H1 (cell line): Measurements from ENCODE around the gene ZNFX1. TPM values are rescaled to one million over a fixed set of nuclear protein-coding genes. Genes with fewer than 3 reads are reported as not detected.
A peak's percentile ranks its signal among the peaks of the same experiment; 100 is the strongest.

Source experiments
- CTCF ChIA-PET: fragments of 300-600 bp; sonication (Branson Sonifier 250); formaldehyde crosslinking; loops from one replicate; lab custom pipeline; 2021; ENCODE audit not compliant: partially characterized antibody; lab: Charles Lee
- POLR2A ChIA-PET: fragments of 300-600 bp; sonication (Branson Sonifier 250); formaldehyde crosslinking; loops from one replicate; lab custom pipeline; 2021; ENCODE audit warnings: inconsistent platforms; ENCODE audit not compliant: partially characterized antibody; lab: Charles Lee
- DNase-seq, 2 experiments: peaks; one replicate each; pipeline versions ENCODE4 v3.0.0 to v3.0.0-alpha.2; 2010 to 2022; ENCODE audit warnings: low spot score in 2 of 2, low read depth in 1 of 2, mixed read lengths in 1 of 2
- FAIRE-seq: peaks from 2 replicates; lab custom pipeline; 2011; peaks lifted over from hg19 to GRCh38; lab: Jason Lieb, UNC
- H2AFZ ChIP-seq: 2 replicates; pipeline ENCODE4 v1.8.1; 2012; ENCODE audit warnings: low read length, inconsistent platforms
- H2AK5ac ChIP-seq: 2 replicates; pipeline ENCODE4 v1.6.1; 2013; ENCODE audit warnings: low read depth, low read length
- H2BK120ac ChIP-seq: replicated peaks from 2 replicates; pipeline ENCODE3; 2013; ENCODE audit warnings: low read depth, low read length, inconsistent platforms
- H2BK12ac ChIP-seq: 2 replicates; pipeline ENCODE4 v1.6.1; 2013; ENCODE audit warnings: low read depth, low read length
- H2BK15ac ChIP-seq: 2 replicates; pipeline ENCODE4 v1.6.1; 2013; ENCODE audit warnings: low read length
- H2BK20ac ChIP-seq: 2 replicates; pipeline ENCODE4 v1.6.1; 2013; ENCODE audit warnings: low read length
- H2BK5ac ChIP-seq: 2 replicates; pipeline ENCODE4 v1.6.1; 2013; ENCODE audit warnings: low read depth, low read length
- H3K14ac ChIP-seq: 2 replicates; pipeline ENCODE4 v1.6.1; 2013; ENCODE audit warnings: inconsistent platforms; ENCODE audit not compliant: insufficient read length
- H3K18ac ChIP-seq: 2 replicates; pipeline ENCODE4 v1.6.1; 2013; ENCODE audit warnings: low read length; ENCODE audit errors: extremely low read depth
- H3K23ac ChIP-seq: 2 replicates; pipeline ENCODE4 v1.6.1; 2013; ENCODE audit warnings: inconsistent platforms; ENCODE audit not compliant: insufficient read length
- H3K23me2 ChIP-seq: 2 replicates; pipeline ENCODE4 v1.6.1; 2013; ENCODE audit warnings: low read depth, low read length
- H3K27ac ChIP-seq: 2 replicates; pipeline ENCODE4 v1.6.1; 2011; ENCODE audit warnings: low read depth, low read length, inconsistent platforms
- H3K27me3 ChIP-seq, 4 experiments: replicated peaks in 1 of 4; 1 replicate in 1 of 4; 2 replicates in 3 of 4; pipeline versions ENCODE4 v1.6.1 to v1.8.1; 2011 to 2013; ENCODE audit warnings: low read length in 3 of 4, mild to moderate bottlenecking in 3 of 4, inconsistent platforms in 2 of 4, mixed read lengths in 2 of 4, moderate library complexity in 1 of 4; ENCODE audit not compliant: control insufficient read depth in 3 of 4, insufficient read depth in 3 of 4; ENCODE audit errors: extremely low read depth in 1 of 4
- H3K36me3 ChIP-seq, 4 experiments: 2 replicates each; pipeline versions ENCODE4 v1.6.1 to v1.8.1; 2011 to 2013; ENCODE audit warnings: mild to moderate bottlenecking in 4 of 4, low read length in 3 of 4, moderate library complexity in 2 of 4, control low read depth in 1 of 4, inconsistent platforms in 1 of 4; ENCODE audit not compliant: insufficient read depth in 4 of 4, control insufficient read depth in 2 of 4
- H3K4ac ChIP-seq: replicated peaks from 2 replicates; pipeline ENCODE3; 2013; ENCODE audit warnings: low read length, low read depth, mixed read lengths, inconsistent platforms; ENCODE audit not compliant: insufficient read length
- H3K4me1 ChIP-seq, 4 experiments: replicated peaks in 1 of 4; 1 replicate in 1 of 4; 2 replicates in 3 of 4; pipeline versions ENCODE4 v1.6.1 to v1.8.1; 2011 to 2013; ENCODE audit warnings: low read length in 3 of 4, inconsistent platforms in 2 of 4, mixed read lengths in 1 of 4; ENCODE audit not compliant: insufficient read depth in 4 of 4, control insufficient read depth in 3 of 4
- H3K4me2 ChIP-seq, 2 experiments: 2 replicates each; pipeline versions ENCODE4 v1.6.1 to v1.8.1; 2011 to 2013; ENCODE audit warnings: low read depth in 2 of 2, low read length in 2 of 2, control low read depth in 1 of 2, inconsistent platforms in 1 of 2, mild to moderate bottlenecking in 1 of 2; ENCODE audit not compliant: insufficient read depth in 1 of 2
- H3K4me3 ChIP-seq, 4 experiments: fragments of 200-600, 300-600 bp in 1 of 4; sonication (generic), shearing (Covaris generic), sonication (Bioruptor Twin) in 1 of 4; 2 replicates each; pipeline versions ENCODE4 v1.5.1 to v1.8.1; 2011 to 2016; ENCODE audit warnings: low read length in 4 of 4, low read depth in 3 of 4, control low read depth in 2 of 4, inconsistent platforms in 2 of 4, mild to moderate bottlenecking in 2 of 4, mixed read lengths in 1 of 4, moderate library complexity in 1 of 4; ENCODE audit not compliant: insufficient read depth in 2 of 4; ENCODE audit errors: extremely low read depth in 1 of 4
- H3K56ac ChIP-seq: replicated peaks from 2 replicates; pipeline ENCODE3; 2013; ENCODE audit warnings: low read depth, mild to moderate bottlenecking, mixed read lengths, low read length, inconsistent platforms; ENCODE audit not compliant: insufficient read length
- H3K79me1 ChIP-seq: 2 replicates; pipeline ENCODE4 v1.6.1; 2013; ENCODE audit warnings: low read depth, low read length, control low read depth
- H3K79me2 ChIP-seq, 2 experiments: 2 replicates each; pipeline versions ENCODE4 v1.6.1 to v1.8.1; 2012 to 2013; ENCODE audit warnings: low read length in 2 of 2, mild to moderate bottlenecking in 2 of 2, inconsistent platforms in 1 of 2; ENCODE audit not compliant: insufficient read depth in 2 of 2, control insufficient read depth in 1 of 2
- H3K9ac ChIP-seq, 4 experiments: replicated peaks in 1 of 4; 1 replicate in 1 of 4; 2 replicates in 3 of 4; pipeline versions ENCODE4 v1.6.1 to v1.8.1; 2011 to 2013; ENCODE audit warnings: low read depth in 3 of 4, low read length in 3 of 4, control low read depth in 2 of 4, mild to moderate bottlenecking in 2 of 4, moderate library complexity in 2 of 4, inconsistent platforms in 1 of 4; ENCODE audit errors: extremely low read depth in 1 of 4
- H3K9me3 ChIP-seq, 2 experiments: 2 replicates each; pipeline versions ENCODE4 v1.6.1 to v1.8.1; 2012 to 2013; ENCODE audit warnings: mild to moderate bottlenecking in 2 of 2, moderate library complexity in 2 of 2, control low read depth in 1 of 2, inconsistent platforms in 1 of 2, low read depth in 1 of 2, low read length in 1 of 2, mixed read lengths in 1 of 2; ENCODE audit not compliant: insufficient read depth in 2 of 2
- H4K20me1 ChIP-seq, 2 experiments: replicated peaks in 1 of 2; 2 replicates each; pipeline versions ENCODE3 to v1.8.1; 2011 to 2013; ENCODE audit warnings: inconsistent platforms in 2 of 2, low read length in 2 of 2, mild to moderate bottlenecking in 1 of 2; ENCODE audit not compliant: insufficient read depth in 2 of 2, control insufficient read depth in 1 of 2
- H4K5ac ChIP-seq: 2 replicates; pipeline ENCODE4 v1.6.1; 2013; ENCODE audit warnings: low read length, low read depth, mixed read lengths, inconsistent platforms; ENCODE audit not compliant: insufficient read length
- H4K8ac ChIP-seq: 2 replicates; pipeline ENCODE4 v1.8.0; 2013; ENCODE audit warnings: mild to moderate bottlenecking, moderate library complexity, low read length, inconsistent platforms; ENCODE audit not compliant: insufficient read depth; ENCODE audit errors: extremely low read depth
- H4K91ac ChIP-seq: replicated peaks from 2 replicates; pipeline ENCODE3; 2013; ENCODE audit warnings: low read length, mixed read lengths, inconsistent platforms; ENCODE audit not compliant: insufficient read length
- BRCA1 ChIP-seq: IDR thresholded peaks from 2 replicates; pipeline ENCODE4 v1.6.1; 2012; ENCODE audit warnings: low read depth, low read length, improper control_type of control experiment
- CBX8 ChIP-seq: fragments of 300-800, 300-1000 bp; sonication (generic); IDR thresholded peaks from 2 replicates; pipeline ENCODE4 v1.7.1; 2016; ENCODE audit warnings: low read depth, low read length, borderline replicate concordance
- CEBPB ChIP-seq: IDR thresholded peaks from 2 replicates; pipeline ENCODE4 v1.6.1; 2012; ENCODE audit warnings: low read depth, low read length
- CHD1 ChIP-seq: IDR thresholded peaks from 2 replicates; pipeline ENCODE4 v1.6.1; 2012; ENCODE audit warnings: low read depth, low read length, improper control_type of control experiment
- E2F6 ChIP-seq: IDR thresholded peaks from 2 replicates; pipeline ENCODE4 v1.6.1; 2012; ENCODE audit warnings: inconsistent platforms
- FOSL1 ChIP-seq: IDR thresholded peaks from 2 replicates; pipeline ENCODE4 v1.6.1; 2011; ENCODE audit warnings: mild to moderate bottlenecking, low read depth, low read length, moderate library complexity; ENCODE audit not compliant: insufficient read depth
- GTF2F1 ChIP-seq: IDR thresholded peaks from 2 replicates; pipeline ENCODE4 v1.6.1; 2012; ENCODE audit warnings: low read depth, low read length, improper control_type of control experiment, borderline replicate concordance
- HDAC2 ChIP-seq, 2 experiments: fragments of 300-600 bp in 1 of 2; sonication (generic) in 1 of 2; IDR thresholded peaks; 2 replicates each; pipeline ENCODE4 v1.6.1; 2011 to 2012; ENCODE audit warnings: low read depth in 2 of 2, low read length in 2 of 2, mild to moderate bottlenecking in 2 of 2, moderate library complexity in 2 of 2, borderline replicate concordance in 1 of 2, inconsistent platforms in 1 of 2
- KDM1A ChIP-seq: fragments of 200-600, 300-600 bp; sonication (generic); IDR thresholded peaks from 2 replicates; pipeline ENCODE4 v1.7.1; 2016; ENCODE audit warnings: mild to moderate bottlenecking, low read length, borderline replicate concordance
- KDM4A ChIP-seq: IDR thresholded peaks from one replicate; pipeline ENCODE4 v1.7.1; 2012; ENCODE audit warnings: low read depth, mild to moderate bottlenecking, moderate library complexity, low read length, inconsistent platforms; ENCODE audit not compliant: severe bottlenecking
- SIX5 ChIP-seq: IDR thresholded peaks from 2 replicates; pipeline ENCODE4 v1.6.1; 2011; ENCODE audit warnings: mild to moderate bottlenecking, low read depth, low read length
- SP4 ChIP-seq: IDR thresholded peaks from 2 replicates; pipeline ENCODE4 v1.6.1; 2012; ENCODE audit warnings: low read length, inconsistent platforms
- SUZ12 ChIP-seq: fragments of 200-600 bp; sonication (generic); IDR thresholded peaks from 2 replicates; pipeline ENCODE4 v1.6.1; 2012; ENCODE audit warnings: mild to moderate bottlenecking, inconsistent platforms, low read length, moderate library complexity, mixed read lengths
- WGBS, 2 experiments: shearing (Covaris generic) in 1 of 2; methylation state at CpG; one replicate each; pipeline versions ENCODE4 v1.1.6 to v1.1.7; 2013 to 2015; ENCODE audit warnings: low lambda C conversion rate in 2 of 2, mixed read lengths in 2 of 2, inconsistent platforms in 1 of 2, low coverage in 1 of 2, missing lambda C conversion rate in 1 of 2; ENCODE audit not compliant: insufficient replicate concordance in 2 of 2, insufficient coverage in 1 of 2, insufficient read length in 1 of 2; ENCODE audit errors: extremely low coverage in 1 of 2, missing lambda C conversion rate in 1 of 2; 5-methylcytosine and 5-hydroxymethylcytosine counted together
- polyA plus RNA-seq, 7 experiments: library from polyadenylated mRNA; depleted of rRNA in 3 of 7; stranded (reverse) in 5 of 7; unstranded in 2 of 7; fragments of >200 nt in 5 of 7; fragments of 200-250 nt in 2 of 7; gene quantifications; 1 replicate in 5 of 7; 2 replicates in 1 of 7; 4 replicates in 1 of 7; pipeline versions ENCODE4 v1.2.1 to v1.2.3, GENCODE V29; 2011 to 2013; ENCODE audit warnings: missing spikeins in 2 of 7, mixed read lengths in 2 of 7
- total RNA-seq: library from RNA; stranded (reverse); fragmentation: NEBNext Ultra II Directional; extraction: Animal tissue kit (Norgen Biotek cat#: 25700); gene quantifications from 2 replicates; pipeline ENCODE4 v1.2.1, GENCODE V29; 2021

ZNFX1 gene
- total and polyA plus RNA-seq, 2 of the 8 experiments (the other 6 are each of a cell fraction or from before 2014, with no cell fraction given) = 3.1 to 11.3 TPM

GRCh38 chr20:49324306-49324705 is 46.4 kb upstream of the ZNFX1 start:
- Histone ChIP-seq H3K27me3 (peaks cover 2 to 6% (median 5%) of the 10 kb centered on the region in 4 experiments), H4K20me1 (no peaks in the 10 kb centered on the region), H3K27ac (no peak overlapping the region), H3K9me3 (no peaks in the 10 kb centered on the region), H2BK5ac (no peak overlapping the region), H3K4me1 (peaks cover 0 to 10% (median 2%) of the 10 kb centered on the region in 4 experiments; a peak in 4 of 7 replicates), H2AK5ac (no peak overlapping the region; the same call in 1 of the 2 replicates), H4K91ac (no peak overlapping the region), H3K9ac (no peak overlapping the region), H4K8ac (no peak overlapping the region), H4K5ac (no peak overlapping the region), H3K14ac (no peak overlapping the region), H2BK15ac (peak overlapping the region; percentile 18; the same call in 1 of the 2 replicates), H3K4me3 (no peak overlapping the region), H2BK12ac (peak overlapping the region; percentile 85), H3K79me2 (no peaks in the 10 kb centered on the region), H3K23me2 (peaks cover under 1% of the 10 kb centered on the region; the same call in 1 of the 2 replicates), H2BK120ac (no peak overlapping the region), H3K56ac (no peak overlapping the region), H3K23ac (no peak overlapping the region), H2AFZ (peak overlapping the region; percentile 45), H3K4ac (peak overlapping the region; percentile 40), H3K36me3 (no peaks in the 10 kb centered on the region), H3K4me2 (no peak overlapping the region), H3K18ac (no peak overlapping the region), H3K79me1 (no peaks in the 10 kb centered on the region), H2BK20ac (peak overlapping the region; percentile 73; the same call in 1 of the 2 replicates)
- FAIRE-seq = no peak
- POLR2A ChIA-PET = interaction anchor here (1.3 to 41.0 kb wide), 2 partner anchors 9 to 40 kb away, joined by 4 to 1132 read pairs; partner anchors contain the start of gene ZNFX1
- 88% methylated on average over 5 of the region's 5 CpGs; no CpG with 5 or more reads in 1 of the 2 experiments for WGBS, 2 experiments
- CTCF ChIA-PET = interaction anchor here (1.0 to 6.7 kb wide), 9 partner anchors 8 to 185 kb away, joined by 3 to 41 read pairs (median 4); no protein-coding TSS in a partner anchor
- no peak for DNase-seq
- TF ChIP-seq HDAC2 (IDR thresholded peaks at IDR 0.05; ENCODE audit: borderline replicate concordance in 1 of 2, low read depth in 2 of 2, low read length in 2 of 2) (no peak), KDM4A (no peak), FOSL1 (no peak), CEBPB (no peak), SP4 (no peak), GTF2F1 (no peak), BRCA1 (no peak), E2F6 (no peak), CBX8 (no peak), CHD1 (no peak), SUZ12 (no peak), KDM1A (no peak), SIX5 (no peak)
